LHCN-M2 (cell line): ENCODE results near the gene MEGF11. TPM values are rescaled to one million over a fixed set of nuclear protein-coding genes. Genes with fewer than 3 reads are reported as not detected.
"Not testable (repeated sequence)": the region's sequence is repeated elsewhere in the genome, so short reads cannot be mapped to it uniquely, and the experiment has no call there.

Source experiments
- DNase-seq: peaks from one replicate; pipeline ENCODE4 v3.0.0-alpha.2; 2012; ENCODE audit warnings: low read depth
- total RNA-seq: library from RNA; depleted of rRNA; stranded (reverse); fragments of >200 nt; gene quantifications from 2 replicates; pipeline ENCODE4 v1.2.3, GENCODE V29; 2014

MEGF11 gene
- total RNA-seq, 1 experiment from 2014 or later = not detected

DNA sequence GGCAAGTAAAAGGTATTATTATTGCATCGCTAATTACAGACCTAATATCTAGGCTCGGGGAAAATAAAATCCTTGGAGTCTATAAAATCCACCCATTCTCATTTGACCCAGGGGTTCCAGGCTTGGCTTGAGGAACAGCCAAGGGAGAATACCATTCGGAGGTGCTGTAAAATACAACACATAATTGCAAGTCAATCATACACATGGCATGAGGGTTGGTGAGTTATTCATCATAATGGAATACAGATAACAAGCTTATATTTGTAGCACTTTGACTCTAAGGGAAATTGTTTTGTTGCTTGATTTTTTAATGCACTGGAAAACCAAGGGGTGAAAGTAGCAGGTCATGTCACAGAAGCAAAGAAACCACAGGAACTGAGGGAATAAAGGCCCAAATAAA is 23.0 kb upstream of the MEGF11 start:
- no peak for DNase-seq

DNA sequence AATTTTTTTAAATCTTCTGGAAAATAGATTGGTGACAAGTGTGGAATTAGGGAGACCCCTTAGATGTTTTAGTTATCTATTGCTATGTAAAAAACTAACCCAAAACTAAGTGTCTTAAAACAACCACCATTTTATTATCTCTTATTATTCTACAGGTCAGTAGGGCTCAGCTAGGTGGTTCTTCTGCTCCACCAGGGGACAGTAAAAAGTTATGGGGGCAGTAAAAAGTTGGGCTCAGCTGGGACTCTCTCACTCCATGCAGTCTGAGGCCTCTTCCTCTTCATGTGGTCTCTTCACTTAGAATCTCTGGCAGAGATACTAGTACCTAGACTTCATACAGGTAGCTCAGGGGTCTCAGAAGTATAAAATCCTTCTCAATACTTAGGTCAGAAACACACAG is 21.8 kb upstream of the MEGF11 start:
- DNase-seq = no peak

DNA sequence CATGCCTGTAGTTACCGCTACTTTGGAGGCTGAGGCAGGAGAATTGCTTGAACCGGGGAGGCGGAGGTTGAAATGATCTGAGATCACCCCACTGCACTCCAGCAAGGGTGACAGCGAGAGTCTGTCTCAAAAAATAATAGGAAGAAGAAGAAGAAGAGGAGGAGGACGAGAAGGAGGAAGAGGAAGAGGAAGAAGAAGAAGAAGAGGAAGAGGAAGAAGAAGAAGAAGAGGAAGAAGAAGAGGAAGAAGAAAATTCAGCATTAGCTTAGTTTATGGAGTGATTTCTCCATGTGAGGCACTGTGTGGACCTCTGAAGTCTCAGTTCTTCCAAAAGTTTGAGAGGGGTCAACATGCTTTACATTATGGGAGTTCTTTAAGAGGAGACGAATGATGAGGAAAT is 17.4 kb upstream of the MEGF11 start:
- no peak for DNase-seq

DNA sequence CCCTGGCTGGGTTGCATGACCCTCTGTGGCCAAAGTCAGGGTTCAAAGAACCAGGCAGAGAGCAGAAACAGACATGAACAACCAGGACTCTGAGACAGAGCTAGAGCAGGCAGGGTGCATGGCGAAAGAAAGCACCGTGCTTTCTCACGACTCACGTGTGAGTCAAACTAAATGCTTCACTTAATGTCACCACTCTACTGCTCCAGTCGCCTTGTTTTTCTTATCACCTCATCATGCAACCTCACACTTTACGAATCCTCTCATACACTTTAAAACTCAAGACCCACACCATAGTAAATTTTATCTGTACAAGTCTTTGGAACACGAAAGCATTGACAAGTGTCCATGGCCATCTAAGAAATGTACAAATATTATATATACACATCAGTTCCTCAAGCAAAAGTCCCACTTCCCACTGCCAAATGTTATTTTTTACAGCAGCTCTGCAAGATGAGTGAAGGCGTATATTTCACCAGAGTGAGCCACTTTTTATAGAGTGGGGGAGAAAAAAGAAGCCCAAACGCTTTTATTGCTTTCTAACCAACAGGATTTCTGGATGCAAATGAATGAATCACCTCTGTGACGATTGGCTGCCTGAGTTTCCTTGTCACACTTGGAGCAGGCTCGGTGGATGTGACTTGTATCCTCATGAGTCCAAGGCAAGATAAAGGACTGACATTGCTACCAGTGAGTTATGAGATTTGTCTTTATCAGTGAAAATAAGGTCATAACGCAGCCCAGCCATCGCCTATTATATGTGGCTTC is 16.0 kb upstream of the MEGF11 start:
- peak; percentile 58 for DNase-seq

DNA sequence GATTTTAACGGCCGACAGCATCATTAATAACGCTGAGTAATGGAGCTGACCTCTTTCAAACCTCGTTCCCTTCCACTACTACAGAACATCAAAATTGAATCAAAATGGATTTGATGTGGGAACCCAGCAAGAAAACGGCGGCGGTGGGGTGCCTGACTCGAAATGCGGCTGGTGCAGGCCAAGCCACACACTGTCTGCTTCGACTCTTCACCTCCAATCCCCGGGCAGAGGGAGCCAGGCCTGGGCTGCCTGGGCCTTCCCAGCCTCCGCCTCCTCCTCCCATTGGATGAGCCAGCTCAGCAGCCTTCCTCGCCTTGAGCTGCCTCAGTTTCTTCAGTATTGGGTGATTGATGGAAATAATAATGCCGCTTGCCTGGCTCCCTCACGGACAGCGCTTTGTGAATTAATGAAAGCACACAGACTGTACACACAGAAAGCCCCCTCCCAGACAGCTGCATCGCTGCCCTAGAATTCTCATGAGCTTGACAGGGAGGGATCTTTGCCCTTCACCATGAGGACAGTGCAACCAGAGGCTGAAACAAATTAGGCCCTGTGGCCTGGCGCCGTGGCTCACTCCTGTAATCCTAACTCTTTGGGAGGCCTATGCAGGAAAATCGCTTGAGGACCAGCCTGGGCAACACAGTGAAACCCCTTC is 11.4 kb upstream of the MEGF11 start:
- no peak for DNase-seq

DNA sequence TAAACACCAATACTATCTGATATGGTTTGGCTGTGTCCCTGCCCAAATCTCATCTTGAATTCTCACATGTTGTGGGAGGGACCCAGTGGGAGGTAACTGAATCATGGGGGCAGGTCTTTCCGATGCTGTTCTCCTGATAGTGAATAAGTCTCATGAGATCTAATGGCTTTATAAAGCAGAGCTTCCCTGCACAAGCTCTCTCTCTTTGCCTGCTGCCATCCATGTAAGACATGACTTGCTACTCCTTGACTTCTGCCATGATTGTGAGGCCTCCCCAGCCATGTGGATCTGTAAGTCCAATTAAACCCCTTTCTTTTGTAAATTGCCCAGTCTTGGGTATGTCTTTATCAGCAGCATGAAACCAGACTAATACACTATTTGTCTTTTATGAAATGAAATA is 9.3 kb upstream of the MEGF11 start:
- not testable (repeated sequence) for DNase-seq

DNA sequence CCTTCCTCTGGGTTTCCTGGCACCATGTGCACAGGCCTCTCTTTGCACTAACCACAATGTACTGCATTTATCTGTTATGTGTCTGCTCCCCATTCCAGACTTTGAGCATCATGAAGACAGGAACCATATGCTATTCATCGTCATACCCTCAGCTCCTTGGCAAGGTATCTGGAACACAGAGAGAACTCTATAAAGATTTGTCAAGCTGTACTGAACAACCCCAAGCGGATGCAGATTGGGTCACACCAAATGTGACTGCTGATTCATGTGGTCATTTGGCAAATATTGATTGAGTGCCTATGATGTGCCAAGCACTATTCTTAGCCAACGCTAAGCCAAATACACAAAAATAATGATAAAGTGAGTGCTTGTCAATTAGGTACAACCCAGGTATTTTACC is 7.5 kb upstream of the MEGF11 start:
- DNase-seq = no peak

DNA sequence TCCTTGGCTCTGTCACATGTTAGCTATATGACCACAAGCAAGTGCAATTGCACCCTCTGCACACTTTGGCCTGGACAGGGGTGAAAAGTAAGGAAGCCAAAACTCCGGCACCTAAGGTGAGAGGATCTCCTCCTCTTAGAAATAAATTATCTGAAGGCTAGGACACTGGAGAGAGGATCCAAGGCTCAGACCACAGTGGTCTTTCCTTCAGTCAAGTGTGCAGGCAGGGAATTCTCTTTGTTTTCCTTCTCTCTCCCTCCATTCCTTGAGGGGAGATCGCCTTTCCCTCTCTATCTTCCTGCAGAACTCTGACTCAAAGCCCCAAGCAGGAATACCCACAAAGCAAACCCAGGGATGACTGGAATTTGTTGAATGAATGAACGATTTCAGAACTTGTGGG is 3.1 kb upstream of the MEGF11 start:
- DNase-seq = no peak

DNA sequence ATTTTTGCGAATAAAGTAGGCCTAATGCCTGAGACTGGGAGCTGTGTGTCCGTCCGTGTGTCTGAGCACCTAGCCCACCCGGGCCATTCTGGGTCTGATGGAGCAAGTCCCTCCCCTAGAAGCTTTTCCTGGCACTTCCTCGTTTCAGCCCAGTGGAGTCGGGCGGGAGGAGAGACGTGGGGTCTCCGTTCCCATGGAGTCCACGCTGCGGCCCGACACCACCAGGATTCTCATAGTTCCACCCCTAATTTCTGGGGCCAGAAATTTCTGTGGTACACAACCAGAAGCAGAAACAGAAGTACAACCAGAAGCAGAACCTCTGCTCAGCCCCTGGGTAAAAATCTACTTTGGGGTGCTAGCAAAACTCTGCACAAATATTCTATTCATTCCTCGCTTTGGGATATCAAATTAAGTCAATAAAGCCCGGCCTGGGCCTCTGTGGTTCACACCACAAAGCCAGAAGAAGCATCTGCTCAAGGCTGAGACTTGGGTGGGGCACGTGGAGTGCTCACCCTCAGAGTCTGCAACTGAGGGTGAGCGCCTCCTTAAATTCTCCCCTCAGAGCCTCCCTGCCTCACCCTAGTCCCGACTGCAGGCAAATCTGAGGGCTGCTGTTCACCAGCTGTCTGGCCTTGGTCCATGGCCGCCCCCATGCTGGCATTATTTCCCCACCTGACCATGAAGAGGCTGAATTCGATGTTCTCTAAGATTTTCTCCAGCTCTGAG is 1.6 kb upstream of the MEGF11 start:
- DNase-seq = no peak

DNA sequence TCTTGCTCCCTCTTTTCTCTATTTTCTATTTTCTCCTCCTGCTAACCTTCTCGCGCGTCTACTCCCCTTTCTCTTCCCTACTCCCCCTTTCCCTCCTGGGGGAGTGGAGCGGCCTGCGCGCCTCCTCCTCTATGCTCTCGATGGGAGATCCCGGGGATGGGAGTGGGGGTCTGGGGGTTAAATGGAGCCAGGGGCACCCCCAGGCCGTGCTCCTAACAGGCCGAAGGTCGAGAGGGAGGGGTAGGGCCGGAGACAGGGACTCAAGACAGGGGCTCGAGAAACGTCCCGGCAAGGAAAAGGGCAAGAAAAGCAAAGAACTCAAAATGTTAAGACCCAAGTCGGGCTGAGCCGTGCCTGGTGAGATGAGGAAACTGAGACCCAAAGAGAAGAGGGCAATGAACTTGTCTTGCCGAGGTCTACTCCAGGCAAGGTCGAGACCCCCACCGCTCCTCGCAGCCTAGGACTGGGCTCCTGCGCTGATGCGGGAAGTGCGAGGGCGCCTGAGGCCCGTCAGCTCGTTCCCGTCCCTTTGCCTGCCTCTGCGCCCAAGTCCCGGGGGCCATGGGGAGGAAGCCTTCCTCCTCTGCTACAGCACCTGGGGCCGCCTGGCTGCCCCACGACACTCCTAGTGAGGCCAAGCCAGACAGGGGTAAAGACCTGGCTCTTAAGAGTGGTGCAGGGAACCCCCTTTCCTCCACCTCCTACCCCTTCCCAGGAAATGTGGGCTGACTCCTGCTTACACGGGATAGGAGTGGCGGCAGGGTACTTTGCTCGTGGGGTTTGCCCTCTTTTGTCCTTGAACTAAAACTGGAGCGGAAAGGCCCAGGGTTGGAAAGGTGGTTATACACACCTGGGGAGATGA is 770 bp upstream of the MEGF11 start:
- DNase-seq = no peak

DNA sequence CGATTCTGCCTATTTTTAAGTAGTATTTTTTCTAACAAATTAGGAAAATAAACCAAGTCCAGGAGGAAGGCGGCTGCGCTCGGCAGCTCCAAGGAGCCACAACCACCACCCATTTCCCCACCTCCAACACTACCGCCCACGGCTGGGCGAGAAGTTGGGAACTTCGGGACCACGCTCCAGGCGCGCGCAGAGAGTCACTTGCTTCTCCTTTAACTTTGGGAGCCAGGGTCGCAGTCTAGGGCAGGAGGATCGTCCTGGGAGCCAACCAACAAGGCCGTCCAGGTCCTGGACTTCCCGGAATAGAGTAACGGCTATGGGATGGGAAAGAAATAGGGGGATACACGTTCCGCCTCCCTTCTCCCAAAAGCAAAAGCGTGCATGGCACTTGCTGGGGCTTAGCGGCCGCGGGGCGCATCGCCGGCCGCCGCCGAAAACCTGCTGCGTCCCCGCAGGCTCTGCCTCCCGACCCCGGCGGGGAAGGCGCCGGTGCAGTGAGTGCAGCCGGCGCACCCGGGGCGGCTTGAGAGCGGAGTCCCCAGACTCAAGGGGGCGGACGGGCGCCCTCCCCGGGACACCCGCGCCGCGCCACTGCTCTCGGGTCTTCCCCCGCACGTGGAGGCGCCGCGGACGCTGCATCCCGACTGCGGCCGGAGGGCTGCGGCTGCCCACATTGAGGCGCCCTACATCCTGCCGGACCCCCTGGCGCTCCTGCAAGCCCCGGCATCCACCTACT is 699 bp downstream of the MEGF11 start:
- no peak for DNase-seq

DNA sequence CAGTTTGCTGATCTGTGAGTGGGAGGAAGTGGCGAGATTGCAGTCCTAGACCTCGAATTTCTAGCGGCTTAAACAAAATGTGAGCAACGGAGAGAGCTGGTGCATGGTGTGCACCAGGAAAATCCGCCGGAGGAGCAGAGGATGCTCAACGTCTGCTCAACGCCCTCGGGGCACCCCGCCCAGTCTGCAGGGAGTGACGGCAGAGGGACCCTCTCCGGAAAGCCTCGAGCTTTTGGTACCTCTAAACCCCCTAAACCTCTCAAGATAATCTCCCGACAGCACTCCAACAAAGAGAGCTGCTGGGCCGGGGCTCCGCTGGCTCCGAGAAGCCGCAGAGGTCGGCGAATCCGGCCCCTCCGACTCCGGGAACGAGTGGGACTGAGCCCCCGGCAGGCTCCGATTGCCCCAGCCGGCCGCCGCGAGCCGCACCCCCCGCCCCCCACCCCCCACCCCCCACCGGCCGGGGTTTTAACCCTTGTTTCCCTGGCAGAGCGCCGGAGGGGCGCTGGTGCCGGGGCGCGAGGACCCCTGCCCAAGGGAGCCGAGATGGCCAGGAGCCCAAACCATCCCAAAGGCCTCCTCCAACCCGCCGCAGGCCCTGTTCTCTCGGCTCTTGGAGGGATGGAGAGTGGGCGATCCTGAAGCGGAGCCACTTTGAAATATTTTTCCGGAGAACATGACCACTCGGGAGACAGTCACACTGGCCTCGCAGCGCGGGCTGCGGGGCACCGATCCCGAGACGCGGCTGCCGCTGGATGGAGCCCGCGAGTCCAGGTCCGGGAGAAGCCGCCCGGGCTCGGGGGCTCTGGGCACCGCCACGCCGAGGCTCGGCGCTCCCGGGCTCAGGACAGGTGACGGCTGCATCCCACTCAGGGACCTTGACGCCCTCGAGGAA is 1.5 kb downstream of the MEGF11 start:
- no peak for DNase-seq

DNA sequence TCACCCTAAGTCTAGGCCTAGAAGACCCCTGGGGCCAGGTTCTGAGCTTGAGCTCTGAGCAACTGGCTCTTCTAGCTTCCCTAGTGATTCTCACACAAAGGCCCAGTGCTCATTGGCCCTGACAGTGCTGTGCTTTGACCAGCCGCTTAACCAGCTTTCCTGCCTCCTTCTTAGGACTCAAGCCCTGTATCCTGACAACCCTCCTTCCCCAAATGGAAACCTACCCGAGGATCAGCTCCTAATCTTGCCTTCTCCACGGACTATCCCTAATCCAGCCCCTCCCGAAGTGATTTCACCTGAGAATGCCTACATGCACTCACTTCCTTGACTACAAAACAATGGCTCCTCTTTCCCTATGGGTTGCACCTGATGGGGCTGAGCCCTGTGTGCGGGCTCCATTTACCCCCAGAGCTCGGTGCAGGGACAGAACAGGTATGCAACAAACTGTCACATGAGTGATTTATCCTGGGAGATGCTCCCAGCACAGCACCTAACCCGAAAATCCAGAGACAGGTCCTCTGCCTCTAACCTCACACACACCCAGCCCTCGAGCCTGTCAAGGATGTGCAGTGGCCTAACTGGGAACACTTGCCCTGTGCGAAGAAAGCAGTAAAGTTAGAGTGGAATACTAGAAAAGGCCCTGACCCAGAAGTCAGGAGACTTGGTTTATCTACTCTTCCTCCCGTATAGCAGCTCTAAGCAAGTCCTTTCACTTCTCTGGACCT is 2.3 kb downstream of the MEGF11 start:
- no peak for DNase-seq

DNA sequence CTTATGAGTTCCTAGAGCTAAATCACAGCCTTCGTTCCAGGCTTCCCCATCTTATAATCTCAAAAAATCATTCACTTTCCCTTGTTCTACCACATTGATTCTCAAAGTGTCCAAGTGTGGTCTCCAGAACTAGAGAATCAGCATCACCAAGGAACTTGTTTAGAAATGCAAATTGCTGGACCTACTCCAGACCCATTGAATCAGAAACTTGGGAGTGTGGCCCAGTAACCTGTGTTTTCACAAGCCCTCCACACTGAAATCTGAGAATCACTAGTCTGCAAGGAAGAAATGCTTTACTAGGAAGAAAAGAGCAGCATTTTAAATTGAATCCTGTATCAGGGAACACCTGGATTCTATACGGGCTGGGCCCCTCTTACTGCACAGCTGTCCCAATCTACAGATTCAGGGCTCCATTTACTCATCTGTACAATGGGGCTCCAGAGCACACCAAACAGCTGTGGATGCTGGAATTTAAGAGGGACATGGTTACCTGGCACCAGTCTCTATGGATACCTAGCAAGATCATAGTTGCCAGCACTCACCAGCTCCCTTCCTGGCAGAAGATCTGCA is 3.9 kb downstream of the MEGF11 start:
- DNase-seq = no peak

DNA sequence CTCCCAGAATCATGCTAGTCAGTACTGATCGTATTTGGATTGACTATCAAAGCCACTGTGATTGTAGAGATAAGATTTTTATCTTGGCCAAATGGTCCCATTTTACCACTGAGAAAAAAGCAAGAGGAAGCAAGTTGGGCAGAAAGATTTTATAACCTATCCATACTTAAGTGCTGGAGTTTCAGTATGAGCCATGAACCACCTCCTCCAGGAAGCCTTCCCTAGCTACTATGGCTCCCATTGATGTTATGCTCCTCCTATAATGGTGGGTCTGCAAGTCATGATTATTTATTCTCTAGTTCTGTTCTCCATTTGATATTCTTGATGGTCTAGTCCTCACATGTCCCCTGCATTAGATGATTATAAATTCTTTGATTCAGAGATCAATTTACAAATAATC is 6.6 kb downstream of the MEGF11 start:
- no peak for DNase-seq

DNA sequence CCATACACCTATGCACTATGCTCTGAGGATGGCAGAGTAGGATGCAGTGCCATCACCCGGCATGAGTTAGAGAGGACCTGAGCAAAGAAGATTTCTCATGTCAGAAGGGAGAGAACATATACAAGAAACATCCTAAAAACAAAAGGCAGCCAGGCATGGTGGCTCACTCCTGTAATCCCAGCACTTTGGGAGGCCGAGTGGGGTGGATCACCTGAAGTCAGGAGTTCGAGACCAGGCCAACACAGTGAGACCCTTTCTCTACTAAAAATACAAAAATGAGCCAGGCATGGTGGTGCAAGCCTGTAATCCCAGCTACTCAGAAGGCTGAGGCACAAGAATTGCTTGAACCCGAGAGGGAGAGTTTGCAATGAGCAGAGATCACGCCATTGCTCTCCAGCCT is 7.7 kb downstream of the MEGF11 start:
- DNase-seq = not testable (repeated sequence)

DNA sequence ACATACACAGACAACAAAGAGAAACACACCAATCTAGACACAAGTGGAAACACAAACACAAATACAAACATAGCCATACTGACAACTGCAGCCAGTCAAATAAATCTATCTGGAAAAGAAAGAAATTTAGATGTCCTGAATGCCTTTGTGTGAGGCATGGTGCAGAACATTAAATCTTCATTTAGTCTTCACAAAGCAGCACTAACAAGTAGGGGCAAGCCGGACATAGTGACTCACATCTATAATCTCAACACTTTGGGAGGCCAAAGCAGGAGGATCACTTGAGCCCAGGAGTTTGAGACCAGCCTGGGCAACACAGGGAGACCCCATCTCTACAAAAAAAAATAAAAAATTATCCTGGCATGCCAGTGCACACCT is 11.7 kb downstream of the MEGF11 start:
- no peak for DNase-seq

DNA sequence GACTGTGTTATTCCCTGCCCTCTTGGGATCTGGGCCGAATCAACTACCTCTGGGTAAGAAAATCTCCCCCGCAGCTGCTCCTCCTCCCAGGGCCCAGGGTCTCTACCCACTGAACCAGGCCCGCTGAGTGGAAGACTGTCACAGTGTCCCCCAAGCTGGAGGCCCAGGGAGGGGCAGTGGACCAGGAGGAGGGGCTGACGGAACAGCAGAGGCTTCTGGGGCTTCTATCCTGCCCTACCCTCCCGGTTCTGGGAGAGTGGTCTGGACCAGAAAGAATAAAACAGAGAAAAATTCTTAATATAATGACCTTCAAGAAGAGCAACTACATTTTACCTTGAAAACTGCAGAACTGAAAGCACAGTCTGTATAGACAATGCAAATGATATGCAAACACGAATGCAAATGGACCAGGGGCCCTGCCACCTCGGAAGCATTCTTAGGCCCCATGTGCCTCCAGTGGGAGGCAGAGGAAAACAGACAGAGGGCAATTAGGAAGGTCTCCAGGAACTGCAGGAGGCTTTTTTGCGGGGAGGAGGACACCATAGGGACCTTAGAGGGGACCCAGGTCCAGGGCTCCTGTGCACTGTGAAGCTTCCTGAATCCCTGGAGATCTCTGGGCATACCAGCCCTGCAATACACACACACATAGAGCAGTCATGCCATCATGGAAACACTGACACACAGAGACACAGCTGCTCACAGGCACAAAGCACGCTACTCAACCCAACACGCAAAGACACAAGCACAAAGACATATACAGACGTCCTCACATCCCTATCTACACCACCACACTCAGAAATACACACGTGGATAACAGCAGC is 12.3 kb downstream of the MEGF11 start:
- DNase-seq = no peak
